NCI-H146 treated with DMSO at 0.1 percent for 48 hours (cell line): ENCODE results near the gene PDZD4.

Experiments used
- DNase-seq: peaks from one replicate; lab custom pipeline; 2025; ENCODE audit not compliant: unreplicated experiment; lab: John Stamatoyannopoulos, UW

PDZD4 gene

GRCh38 chrX:153812220-153812619, 18.1 kb downstream of the PDZD4 start:
- DNase-seq, result no peak

- DNase-seq, result no peak
Observed at GRCh38 chrX:153807976-153808375, 22.4 kb downstream of the PDZD4 start.

- no peak for DNase-seq
Observed at GRCh38 chrX:153806999-153807575, 23.3 kb downstream of the PDZD4 start.

GRCh38 chrX:153805436-153805835, 24.9 kb downstream of the PDZD4 start:
- DNase-seq, result no peak

- DNase-seq, result no peak
Observed at GRCh38 chrX:153804621-153805020, 25.7 kb downstream of the PDZD4 start.

- DNase-seq, result no peak
Observed at GRCh38 chrX:153804100-153804595, 26.2 kb downstream of the PDZD4 start.

GRCh38 chrX:153803211-153804099, 26.9 kb downstream of the PDZD4 start:
- DNase-seq, result no peak

- no peak for DNase-seq
Observed at GRCh38 chrX:153802513-153803045, 27.8 kb downstream of the PDZD4 start.

GRCh38 chrX:153801669-153802068, 28.7 kb downstream of the PDZD4 start:
- DNase-seq, result no peak

GRCh38 chrX:153800746-153801145, 29.6 kb downstream of the PDZD4 start:
- DNase-seq, result no peak

- no peak for DNase-seq
Observed at GRCh38 chrX:153800177-153800722, 30.1 kb downstream of the PDZD4 start.

GRCh38 chrX:153799326-153799725, 31.0 kb downstream of the PDZD4 start:
- no peak for DNase-seq

- DNase-seq, result no peak
Observed at GRCh38 chrX:153797415-153798015, 32.8 kb downstream of the PDZD4 start.

- no peak for DNase-seq
Observed at GRCh38 chrX:153794897-153795816, 35.2 kb downstream of the PDZD4 start.

- DNase-seq, result peak; percentile 84
Observed at GRCh38 chrX:153794018-153794896, 36.1 kb downstream of the PDZD4 start, which contains the start of the genes IDH3G and SSR4. TSS of gene IDH3G (minus strand) at chrX:153794375. CDS start at chrX:153794326, 49 bp downstream. TSS of gene SSR4 (plus strand) at chrX:153794668. CDS start at chrX:153794688, 20 bp downstream.

GRCh38 chrX:153793291-153793690, 37.1 kb downstream of the PDZD4 start:
- no peak for DNase-seq

- no peak for DNase-seq
Observed at GRCh38 chrX:153792368-153792767, 38.0 kb downstream of the PDZD4 start.

- no peak for DNase-seq
Observed at GRCh38 chrX:153791104-153791852, 39.1 kb downstream of the PDZD4 start.
